WTC11 (cell line): Measurements from ENCODE around the gene KCNJ6. TPM values are rescaled to one million over a fixed set of nuclear protein-coding genes. Genes with fewer than 3 reads are reported as not detected.
"Not testable (repeated sequence)": the region's sequence is repeated elsewhere in the genome, so short reads cannot be mapped to it uniquely, and the experiment has no call there.

ENCODE experiments used
- ATAC-seq: fragments of 200-7000 bp; cut with Tn5 transposase; 2 replicates; pipeline ENCODE4 v1.10.0; 2021; ENCODE audit warnings: mild to moderate bottlenecking, moderate library complexity
- CTCF ChIA-PET: fragments of 300-600 bp; sonication (Branson Sonifier 250); formaldehyde crosslinking; loops from one replicate; lab custom pipeline; 2021; ENCODE audit warnings: antibody characterized with exemption; lab: Charles Lee
- POLR2A ChIA-PET: fragments of 350-600 bp; sonication (Branson Sonifier 250); formaldehyde crosslinking; loops from one replicate; lab custom pipeline; 2021; ENCODE audit warnings: antibody characterized with exemption; lab: Charles Lee
- DNase-seq: peaks from one replicate; pipeline ENCODE4 v3.0.0; 2021; ENCODE audit warnings: low spot score
- H3K27ac Mint-ChIP-seq: 2 replicates; pipeline ENCODE4 v1.8.0; 2021; ENCODE audit warnings: mixed read lengths
- H3K27me3 Mint-ChIP-seq: 2 replicates; pipeline ENCODE4 v1.8.0; 2021; ENCODE audit warnings: low read depth, mild to moderate bottlenecking, moderate library complexity, mixed read lengths
- H3K36me3 Mint-ChIP-seq: 2 replicates; pipeline ENCODE4 v1.8.0; 2021; ENCODE audit warnings: mixed read lengths
- H3K4me1 Mint-ChIP-seq: 2 replicates; pipeline ENCODE4 v1.8.0; 2022; ENCODE audit warnings: mixed read lengths
- H3K4me3 Mint-ChIP-seq: 2 replicates; pipeline ENCODE4 v1.8.0; 2021; ENCODE audit warnings: mild to moderate bottlenecking, moderate library complexity, mixed read lengths
- H3K9me3 Mint-ChIP-seq: 2 replicates; pipeline ENCODE4 v1.8.0; 2021; ENCODE audit warnings: mixed read lengths
- CREM ChIP-seq: sonication (generic); formaldehyde crosslinking; IDR thresholded peaks from 2 replicates; pipeline ENCODE4 v1.8.1; 2022; ENCODE audit warnings: mild to moderate bottlenecking, missing genetic modification reagents, moderate library complexity
- E2F4 ChIP-seq: sonication (generic); formaldehyde crosslinking; IDR thresholded peaks from 2 replicates; pipeline ENCODE4 v1.8.1; 2022; ENCODE audit warnings: low read depth, mild to moderate bottlenecking, moderate library complexity, missing genetic modification reagents, borderline replicate concordance
- ERG ChIP-seq: fragments of 250-450 bp; sonication (Bioruptor Pico); IDR thresholded peaks from 2 replicates; pipeline ENCODE4 v1.8.0; 2021; ENCODE audit warnings: mild to moderate bottlenecking
- FOXK1 ChIP-seq: sonication (generic); formaldehyde crosslinking; IDR thresholded peaks from 2 replicates; pipeline ENCODE4 v1.8.0; 2022; ENCODE audit warnings: mild to moderate bottlenecking, moderate library complexity, missing genetic modification reagents
- FOXP1 ChIP-seq: sonication (generic); formaldehyde crosslinking; IDR thresholded peaks from 2 replicates; pipeline ENCODE4 v1.8.0; 2022; ENCODE audit warnings: missing genetic modification reagents, mild to moderate bottlenecking, moderate library complexity, borderline replicate concordance
- GRHL2 ChIP-seq: fragments of 250-450 bp; sonication (Bioruptor Pico); IDR thresholded peaks from 2 replicates; pipeline ENCODE4 v1.8.0; 2022; ENCODE audit warnings: mild to moderate bottlenecking, moderate library complexity; ENCODE audit not compliant: insufficient replicate concordance, severe bottlenecking
- HMGXB4 ChIP-seq: sonication (generic); formaldehyde crosslinking; IDR thresholded peaks from 2 replicates; pipeline ENCODE4 v1.8.1; 2023; ENCODE audit warnings: mild to moderate bottlenecking, moderate library complexity, missing genetic modification reagents
- KAT7 ChIP-seq: sonication (generic); formaldehyde crosslinking; IDR thresholded peaks from 2 replicates; pipeline ENCODE4 v1.8.1; 2023; ENCODE audit warnings: missing genetic modification reagents, mild to moderate bottlenecking, borderline replicate concordance
- MAX ChIP-seq: sonication (generic); formaldehyde crosslinking; IDR thresholded peaks from 2 replicates; pipeline ENCODE4 v1.8.0; 2022; ENCODE audit warnings: mild to moderate bottlenecking, missing genetic modification reagents
- NFYB ChIP-seq: sonication (generic); formaldehyde crosslinking; conservative IDR thresholded peaks from 2 replicates; pipeline ENCODE4 v1.8.0; 2022; ENCODE audit warnings: low read depth, missing genetic modification reagents
- PREB ChIP-seq: sonication (generic); formaldehyde crosslinking; IDR thresholded peaks from 2 replicates; pipeline ENCODE4 v1.8.1; 2022; ENCODE audit warnings: mild to moderate bottlenecking, missing genetic modification reagents, moderate library complexity, borderline replicate concordance
- RELA ChIP-seq: sonication (generic); formaldehyde crosslinking; IDR thresholded peaks from 2 replicates; pipeline ENCODE4 v1.8.1; 2022; ENCODE audit warnings: missing genetic modification reagents, mild to moderate bottlenecking, borderline replicate concordance
- RORB ChIP-seq: fragments of 250-450 bp; sonication (Bioruptor Pico); IDR thresholded peaks from 2 replicates; pipeline ENCODE4 v1.9.0; 2021; ENCODE audit warnings: mild to moderate bottlenecking
- SMAD3 ChIP-seq: sonication (generic); formaldehyde crosslinking; IDR thresholded peaks from 2 replicates; pipeline ENCODE4 v1.8.0; 2022; ENCODE audit warnings: missing genetic modification reagents, mild to moderate bottlenecking, borderline replicate concordance
- SP1 ChIP-seq: sonication (generic); formaldehyde crosslinking; conservative IDR thresholded peaks from 2 replicates; pipeline ENCODE4 v1.8.1; 2022; ENCODE audit warnings: missing genetic modification reagents
- STAT6 ChIP-seq: sonication (generic); formaldehyde crosslinking; conservative IDR thresholded peaks from 2 replicates; pipeline ENCODE4 v1.8.1; 2023; ENCODE audit warnings: mild to moderate bottlenecking, low read depth, missing genetic modification reagents, moderate library complexity
- USF2 ChIP-seq: sonication (generic); formaldehyde crosslinking; IDR thresholded peaks from 2 replicates; pipeline ENCODE4 v1.8.1; 2023; ENCODE audit warnings: mild to moderate bottlenecking, missing genetic modification reagents, moderate library complexity
- ZMAT4 ChIP-seq: fragments of 250-450 bp; sonication (Bioruptor Pico); IDR thresholded peaks from 2 replicates; pipeline ENCODE4 v1.9.0; 2021; ENCODE audit warnings: mild to moderate bottlenecking
- ZNF263 ChIP-seq: sonication (generic); formaldehyde crosslinking; IDR thresholded peaks from 2 replicates; pipeline ENCODE4 v1.8.1; 2022; ENCODE audit warnings: low read depth, mild to moderate bottlenecking, moderate library complexity, missing genetic modification reagents
- total RNA-seq: library from RNA; stranded (reverse); gene quantifications from 3 replicates; pipeline ENCODE4 v1.2.3, GENCODE V29; 2021

The KCNJ6 gene
- total RNA-seq, 1 experiment from 2014 or later: 0.35 TPM

- TF ChIP-seq CREM: no peak
- no peak for TF ChIP-seq STAT6 (CRISPR knock-in tag)
- no peak for TF ChIP-seq E2F4 (CRISPR knock-in tag)
- TF ChIP-seq RELA: no peak
Observed at GRCh38 chr21:37647781-37648180, 268.5 kb downstream of the KCNJ6 start (continued).

GRCh38 chr21:37646761-37647160 is 269.5 kb downstream of the KCNJ6 start:
- H3K9me3 Mint-ChIP-seq, DNase-seq, H3K36me3 Mint-ChIP-seq, H3K4me3 Mint-ChIP-seq, H3K27ac Mint-ChIP-seq, POLR2A ChIA-PET, H3K27me3 Mint-ChIP-seq, ATAC-seq: not testable (repeated sequence)
- H3K4me1 Mint-ChIP-seq: peaks cover 17% of the 10 kb centered on the region
- CTCF ChIA-PET: interaction anchor here (3.5 kb wide), 1 partner anchor 28 kb away, joined by 12 read pairs; no protein-coding TSS in a partner anchor

- POLR2A ChIA-PET: no interaction called here
- H3K27ac Mint-ChIP-seq: no peak overlapping the region
- H3K4me3 Mint-ChIP-seq: no peak overlapping the region
- CTCF ChIA-PET: interaction anchor here (1.6 to 3.5 kb wide), 2 partner anchors 29 to 271 kb away, joined by 4 to 12 read pairs; partner anchors contain the start of gene KCNJ6
- H3K4me1 Mint-ChIP-seq: peaks cover 22% of the 10 kb centered on the region
- peaks cover 6% of the 10 kb centered on the region for H3K9me3 Mint-ChIP-seq
- no peak for TF ChIP-seq RORB (CRISPR knock-in tag)
- no peak for TF ChIP-seq MAX
- TF ChIP-seq, all 79 proteins: peak for 0
- no peaks in the 10 kb centered on the region for H3K27me3 Mint-ChIP-seq
- DNase-seq (no peak), ATAC-seq (no peak)
- H3K36me3 Mint-ChIP-seq: no peaks in the 10 kb centered on the region; the same call in 1 of the 2 replicates
Observed at GRCh38 chr21:37645848-37646247, 270.4 kb downstream of the KCNJ6 start.

- peaks cover 22% of the 10 kb centered on the region for H3K4me1 Mint-ChIP-seq
- POLR2A ChIA-PET: no interaction called here
- no peak for TF ChIP-seq MAX
- TF ChIP-seq HMGXB4: no peak
- no peak for TF ChIP-seq NFYB (CRISPR knock-in tag)
- TF ChIP-seq RORB (CRISPR knock-in tag): no peak
- no peak for TF ChIP-seq SMAD3
- TF ChIP-seq PREB (CRISPR knock-in tag): no peak
- no peak for TF ChIP-seq KAT7 (CRISPR knock-in tag)
- TF ChIP-seq SP1: no peak
- no peak for TF ChIP-seq USF2 (CRISPR knock-in tag)
- TF ChIP-seq ZMAT4 (CRISPR knock-in tag): no peak
- TF ChIP-seq ERG (CRISPR knock-in tag): no peak
- TF ChIP-seq ZNF263 (CRISPR knock-in tag): no peak
- TF ChIP-seq GRHL2: no peak
- TF ChIP-seq FOXP1: no peak
- TF ChIP-seq FOXK1 (CRISPR knock-in tag): no peak
Observed at GRCh38 chr21:37644636-37645035, 271.6 kb downstream of the KCNJ6 start.

More at GRCh38 chr21:37644636-37645035, 271.6 kb downstream of the KCNJ6 start:
- Mint-ChIP-seq H3K4me3 (no peak overlapping the region), H3K36me3 (no peaks in the 10 kb centered on the region; the same call in 1 of the 2 replicates), H3K27ac (peak overlapping the region; percentile 58), H3K27me3 (no peaks in the 10 kb centered on the region), H3K9me3 (peaks cover 6% of the 10 kb centered on the region)
- ATAC-seq (peak; percentile 69), DNase-seq (no peak)
- CTCF ChIA-PET: interaction anchor here (1.6 kb wide), 1 partner anchor 272 kb away, joined by 4 read pairs; the partner anchor contains the start of gene KCNJ6
